NCI-H82 treated with DMSO at 0.1 percent for 48 hours (cell line): ENCODE data around the gene SAP25.
"Not testable (repeated sequence)": the region's sequence is repeated elsewhere in the genome, so short reads cannot be mapped to it uniquely, and the experiment has no call there.

Experiments used
- DNase-seq: peaks from one replicate; lab custom pipeline; 2025; ENCODE audit not compliant: unreplicated experiment; lab: John Stamatoyannopoulos, UW

SAP25 gene

GRCh38 chr7:100576384-100576993, 2.8 kb upstream of the SAP25 start:
- no peak for DNase-seq

GRCh38 chr7:100575746-100576383, 2.2 kb upstream of the SAP25 start:
- DNase-seq: no peak

GRCh38 chr7:100575206-100575631, 1.5 kb upstream of the SAP25 start:
- no peak for DNase-seq

- DNase-seq: no peak
These were observed 884 bp upstream of the SAP25 start for GRCh38 chr7:100574362-100575205.

GRCh38 chr7:100572949-100573675, 588 bp downstream of the SAP25 start:
- no peak for DNase-seq

- DNase-seq: no peak
These were observed 1.3 kb downstream of the SAP25 start for GRCh38 chr7:100572281-100572948.

GRCh38 chr7:100571829-100572116, 1.9 kb downstream of the SAP25 start:
- no peak for DNase-seq

GRCh38 chr7:100570954-100571828, 2.5 kb downstream of the SAP25 start:
- DNase-seq: no peak

- peak; percentile 26 for DNase-seq
These were observed 4.5 kb downstream of the SAP25 start for GRCh38 chr7:100568896-100569844.

GRCh38 chr7:100568176-100568895, 5.4 kb downstream of the SAP25 start:
- no peak for DNase-seq

- no peak for DNase-seq
These were observed 5.9 kb downstream of the SAP25 start for GRCh38 chr7:100567751-100568175.

GRCh38 chr7:100567031-100567730, 6.5 kb downstream of the SAP25 start:
- no peak for DNase-seq

- no peak for DNase-seq
These were observed 7.6 kb downstream of the SAP25 start for GRCh38 chr7:100566018-100566531.

GRCh38 chr7:100565133-100565571, 8.5 kb downstream of the SAP25 start:
- DNase-seq: no peak

- not testable (repeated sequence) for DNase-seq
These were observed 9.3 kb downstream of the SAP25 start for GRCh38 chr7:100564405-100564804.

- DNase-seq: no peak
These were observed 9.8 kb downstream of the SAP25 start for GRCh38 chr7:100563809-100564400.

GRCh38 chr7:100563100-100563564, 10.6 kb downstream of the SAP25 start:
- DNase-seq: no peak
